RWPE2 (cell line): ENCODE results near the gene PKNOX2.

ENCODE experiments used
- ATAC-seq: fragments of 200-7000 bp; cut with Tn5 transposase; 3 replicates; pipeline ENCODE4 v1.9.1; 2021; ENCODE audit warnings: low read depth
- DNase-seq: peaks from one replicate; pipeline ENCODE4 v3.0.0-alpha.2; 2020; ENCODE audit warnings: low spot score
- H3K27ac ChIP-seq: fragments of 450-650 bp; 2 replicates; pipeline ENCODE4 v1.5.1; 2017; ENCODE audit warnings: mild to moderate bottlenecking; ENCODE audit not compliant: poor library complexity, severe bottlenecking
- H3K27me3 ChIP-seq: fragments of 250-450 bp; sonication (Bioruptor Pico); 2 replicates; pipeline ENCODE4 v1.5.1; 2021; ENCODE audit warnings: mild to moderate bottlenecking, moderate library complexity; ENCODE audit not compliant: insufficient read depth, poor library complexity, severe bottlenecking
- H3K36me3 ChIP-seq: fragments of 250-450 bp; sonication (Bioruptor Pico); 2 replicates; pipeline ENCODE4 v1.5.1; 2020; ENCODE audit warnings: low read depth, mild to moderate bottlenecking, moderate library complexity
- H3K4me1 ChIP-seq: fragments of 250-450 bp; sonication (Bioruptor Pico); 2 replicates; pipeline ENCODE4 v1.5.1; 2021; ENCODE audit warnings: mild to moderate bottlenecking, moderate library complexity; ENCODE audit not compliant: insufficient read depth, poor library complexity, severe bottlenecking
- H3K4me3 ChIP-seq: fragments of 250-450 bp; sonication (Bioruptor Pico); 2 replicates; pipeline ENCODE4 v1.5.1; 2021; ENCODE audit warnings: mild to moderate bottlenecking, moderate library complexity; ENCODE audit not compliant: severe bottlenecking
- H3K9me3 ChIP-seq: fragments of 250-450 bp; sonication (Bioruptor Pico); 2 replicates; pipeline ENCODE4 v1.5.1; 2021; ENCODE audit warnings: mild to moderate bottlenecking, moderate library complexity; ENCODE audit not compliant: severe bottlenecking
- CTCF ChIP-seq: fragments of 450-650 bp; IDR thresholded peaks from one replicate; pipeline ENCODE4 v1.5.1; 2017; ENCODE audit warnings: mild to moderate bottlenecking, moderate library complexity; ENCODE audit not compliant: poor library complexity, severe bottlenecking

Gene PKNOX2

DNA sequence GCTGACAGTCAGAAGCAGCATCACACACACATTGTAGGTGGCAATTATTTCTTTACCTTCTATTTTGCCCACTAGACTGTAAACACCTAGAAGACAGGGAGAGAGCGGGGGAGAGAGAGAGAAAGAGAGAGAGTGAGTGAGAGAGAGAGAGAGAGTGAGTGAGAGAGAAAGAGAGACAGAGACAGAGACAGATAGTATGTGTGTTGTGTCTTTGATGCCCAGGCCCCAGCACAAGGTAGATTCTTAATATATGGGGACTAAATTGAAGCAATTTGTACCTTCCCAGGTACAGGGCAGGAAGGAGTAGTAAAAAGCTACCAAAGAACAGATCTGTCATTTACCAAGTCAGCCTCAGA lies 163.7 kb downstream of the PKNOX2 start:
- Histone ChIP-seq H3K9me3 (no peaks in the 10 kb centered on the region), H3K4me1 (no peaks in the 10 kb centered on the region), H3K36me3 (no peaks in the 10 kb centered on the region), H3K27me3 (no peaks in the 10 kb centered on the region), H3K27ac (no peak overlapping the region), H3K4me3 (no peak overlapping the region)
- no peak for DNase-seq
- no peak for ATAC-seq
- TF ChIP-seq CTCF = no peak

- ATAC-seq = no peak
- H3K4me1 ChIP-seq = no peaks in the 10 kb centered on the region
- no peak overlapping the region for H3K4me3 ChIP-seq
- TF ChIP-seq CTCF = no peak
- H3K27ac ChIP-seq = no peak overlapping the region
- H3K27me3 ChIP-seq = no peaks in the 10 kb centered on the region
- no peak for DNase-seq
- no peaks in the 10 kb centered on the region for H3K9me3 ChIP-seq
- no peaks in the 10 kb centered on the region for H3K36me3 ChIP-seq
Measured at GRCh38 chr11:125329786-125330185, 165.2 kb downstream of the PKNOX2 start.

DNA sequence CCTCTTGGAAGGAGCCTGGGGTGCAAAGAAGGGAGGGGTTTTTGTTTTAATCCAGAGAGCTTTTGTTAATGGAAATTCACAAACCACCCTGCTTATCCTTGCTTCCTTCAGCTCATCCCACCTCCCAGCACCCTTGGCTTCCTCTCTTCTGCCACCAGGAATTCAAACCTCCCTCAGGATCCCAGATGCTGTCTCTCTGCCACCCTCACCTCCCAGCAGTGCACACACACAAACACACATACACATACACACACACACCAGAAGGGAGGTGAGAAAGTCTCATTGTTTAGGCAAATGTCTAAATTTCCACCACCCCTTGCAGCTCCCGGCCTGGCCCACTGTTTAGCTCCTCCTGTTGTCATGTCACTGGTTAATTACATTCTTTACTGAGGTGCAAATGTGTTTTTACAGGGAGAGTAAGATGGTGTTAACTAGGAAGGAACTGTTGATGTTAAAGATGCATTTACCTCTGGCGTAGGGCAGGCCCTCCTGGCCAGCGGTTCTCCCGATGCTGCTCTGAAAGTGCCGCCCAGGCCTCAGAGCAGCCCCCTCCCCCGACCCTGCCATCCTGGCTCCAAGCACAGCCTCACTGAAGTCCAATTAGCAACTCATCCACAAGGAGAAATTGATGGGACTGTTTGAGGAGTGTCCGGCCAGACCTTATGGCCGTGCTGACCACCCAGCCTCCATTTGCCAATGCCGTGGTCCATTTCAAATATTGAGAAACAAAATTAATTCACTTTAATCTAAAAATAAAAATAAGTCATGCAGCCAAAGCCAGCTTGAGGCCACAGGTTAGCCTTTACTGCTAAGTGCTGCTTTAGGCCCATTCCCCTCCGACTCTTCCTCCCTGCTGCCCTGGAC lies 166.1 kb downstream of the PKNOX2 start:
- no peak for TF ChIP-seq CTCF
- no peak for ATAC-seq
- Histone ChIP-seq H3K36me3 (no peaks in the 10 kb centered on the region), H3K27me3 (no peaks in the 10 kb centered on the region), H3K4me3 (no peak overlapping the region), H3K9me3 (no peaks in the 10 kb centered on the region), H3K27ac (no peak overlapping the region), H3K4me1 (no peaks in the 10 kb centered on the region)
- DNase-seq = no peak

DNA sequence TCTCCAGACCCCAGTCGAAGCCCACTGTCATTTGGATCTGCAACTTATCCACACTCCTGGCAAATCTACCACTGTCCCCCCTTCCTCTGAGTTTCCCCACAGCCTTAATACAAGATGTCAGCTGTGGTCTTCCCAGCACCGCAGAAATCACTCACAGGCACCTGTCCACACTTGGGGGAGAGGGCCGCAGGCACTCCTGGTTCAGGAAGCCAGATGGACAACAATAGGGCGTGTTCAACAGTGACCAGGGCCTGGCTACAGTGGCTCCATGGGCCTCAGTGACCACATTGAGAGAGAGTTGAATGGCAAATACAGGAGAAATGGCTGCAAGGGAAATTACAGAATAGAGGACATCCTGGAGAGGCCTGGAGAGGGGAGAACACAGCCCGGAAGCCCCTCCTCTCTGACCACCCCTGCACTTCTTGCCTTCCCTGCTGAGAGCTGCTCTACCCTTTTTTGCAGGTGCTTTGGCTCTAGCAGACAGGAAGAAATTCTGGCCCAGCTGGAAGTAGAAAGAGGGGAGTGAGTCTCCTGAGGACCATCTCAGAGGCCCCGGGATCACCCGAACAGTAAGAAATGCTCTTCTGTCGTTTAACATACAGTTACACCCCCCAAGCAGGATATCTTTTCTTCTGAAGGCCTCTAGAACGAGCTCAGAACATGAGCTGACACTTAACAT lies 166.9 kb downstream of the PKNOX2 start:
- no peaks in the 10 kb centered on the region for H3K9me3 ChIP-seq
- DNase-seq (no peak), ATAC-seq (no peak)
- no peaks in the 10 kb centered on the region for H3K27me3 ChIP-seq
- no peak overlapping the region for H3K27ac ChIP-seq
- no peak overlapping the region for H3K4me3 ChIP-seq
- H3K36me3 ChIP-seq = no peaks in the 10 kb centered on the region
- TF ChIP-seq CTCF = no peak
- H3K4me1 ChIP-seq = no peaks in the 10 kb centered on the region

DNA sequence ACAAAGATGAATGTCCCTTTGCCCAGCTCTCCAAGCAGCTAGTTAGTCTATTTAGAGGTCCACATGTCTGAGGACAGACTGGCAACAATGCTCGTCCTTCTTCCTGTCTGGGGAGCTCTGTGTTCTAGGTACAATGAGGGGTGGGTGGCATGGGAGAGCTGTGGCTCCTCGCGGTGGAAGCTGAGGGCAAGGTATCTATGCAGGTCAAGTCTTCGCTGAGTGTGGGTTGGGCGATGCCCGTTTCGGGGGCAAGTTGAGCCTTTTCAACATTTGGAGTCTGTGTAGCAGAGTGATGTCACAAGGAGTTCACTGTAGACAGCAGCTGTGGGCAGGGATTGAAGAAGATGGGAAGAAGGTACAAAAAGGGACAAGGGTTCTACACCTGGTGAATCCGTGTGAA lies 168.3 kb downstream of the PKNOX2 start:
- Histone ChIP-seq H3K4me3 (no peak overlapping the region), H3K36me3 (no peaks in the 10 kb centered on the region), H3K27me3 (no peaks in the 10 kb centered on the region), H3K27ac (no peak overlapping the region), H3K9me3 (no peaks in the 10 kb centered on the region), H3K4me1 (no peaks in the 10 kb centered on the region)
- no peak for TF ChIP-seq CTCF
- ATAC-seq (no peak), DNase-seq (no peak)
